PC-3 (cell line): ENCODE measurements around the gene PPWD1. TPM values are rescaled to one million over a fixed set of nuclear protein-coding genes. Genes with fewer than 3 reads are reported as not detected.

Source experiments
- ATAC-seq: fragments of 200-7000 bp; cut with Tn5 transposase; 2 replicates; pipeline ENCODE4 v1.9.1; 2020; ENCODE audit warnings: mild to moderate bottlenecking, moderate library complexity
- BruUV-seq: library from RNA; stranded (reverse); fragments of 400-500 nt; replicated peaks from 2 replicates; lab custom pipeline; 2021; lab: Mats Ljungman, UMichigan
- CTCF ChIA-PET: fragments of 300-600 bp; sonication (Branson Sonifier 250); formaldehyde crosslinking; loops from one replicate; lab custom pipeline; 2022; ENCODE audit warnings: antibody characterized with exemption; lab: Charles Lee
- POLR2A ChIA-PET: fragments of 300-600 bp; sonication (Branson Sonifier 250); formaldehyde crosslinking; loops from one replicate; lab custom pipeline; 2022; ENCODE audit warnings: antibody characterized with exemption; ENCODE audit not compliant: unreplicated experiment; lab: Charles Lee
- DNase-seq: peaks from one replicate; pipeline ENCODE4 v3.0.0-alpha.2; 2015
- H2AFZ ChIP-seq: fragments of 300-600 bp; sonication (generic); 2 replicates; pipeline ENCODE4 v1.6.0; 2016; ENCODE audit warnings: antibody characterized with exemption, low read length
- H3F3A ChIP-seq: fragments of 300-600 bp; sonication (generic); one replicate; pipeline ENCODE4 v1.6.0; 2017; ENCODE audit warnings: antibody characterized with exemption, low read length, control low read depth, mild to moderate bottlenecking; ENCODE audit not compliant: unreplicated experiment
- H3K27ac ChIP-seq: fragments of 300-600 bp; sonication (generic); 2 replicates; pipeline ENCODE4 v1.5.1; 2016; ENCODE audit warnings: mild to moderate bottlenecking, low read length
- H3K27me3 ChIP-seq: fragments of 300-600 bp; sonication (generic); 2 replicates; pipeline ENCODE4 v1.6.1; 2016; ENCODE audit warnings: low read length, mixed read lengths
- H3K36me3 ChIP-seq: fragments of 300-600 bp; sonication (generic); 2 replicates; pipeline ENCODE4 v1.6.1; 2016; ENCODE audit warnings: low read depth, mixed run types, low read length, mixed read lengths
- H3K4me1 ChIP-seq: fragments of 300-600 bp; sonication (generic); 2 replicates; pipeline ENCODE4 v1.5.1; 2016; ENCODE audit warnings: low read length; ENCODE audit not compliant: insufficient read depth
- H3K4me2 ChIP-seq: fragments of 300-600 bp; sonication (generic); 2 replicates; pipeline ENCODE4 v1.6.0; 2016; ENCODE audit warnings: low read length
- H3K4me3 ChIP-seq: fragments of 300-600 bp; sonication (generic); 2 replicates; pipeline ENCODE4 v1.5.1; 2016; ENCODE audit warnings: mild to moderate bottlenecking, low read length, mixed read lengths
- H3K79me2 ChIP-seq: fragments of 300-600 bp; sonication (generic); 2 replicates; pipeline ENCODE4 v1.6.1; 2017; ENCODE audit warnings: low read length, mixed read lengths
- H3K9ac ChIP-seq: fragments of 300-600 bp; sonication (generic); 2 replicates; pipeline ENCODE4 v1.6.0; 2016; ENCODE audit warnings: mild to moderate bottlenecking, low read length
- H3K9me2 ChIP-seq: fragments of 300-600 bp; sonication (generic); replicated peaks from 2 replicates; pipeline ENCODE4 v1.6.1; 2016; ENCODE audit warnings: mixed run types, low read length, mixed read lengths
- H3K9me3 ChIP-seq: fragments of 300-600 bp; sonication (generic); 2 replicates; pipeline ENCODE4 v1.6.1; 2016; ENCODE audit warnings: low read length, mixed read lengths
- H4K20me1 ChIP-seq: fragments of 300-600 bp; sonication (generic); 2 replicates; pipeline ENCODE4 v1.6.1; 2016; ENCODE audit warnings: low read length, mixed read lengths
- EZH2 ChIP-seq: fragments of 300-600 bp; sonication (generic); IDR thresholded peaks from one replicate; pipeline ENCODE4 v1.6.1; 2017; ENCODE audit warnings: antibody characterized with exemption, mild to moderate bottlenecking, low read length; ENCODE audit not compliant: unreplicated experiment
- EZH2phosphoT487 ChIP-seq: fragments of 300-600 bp; sonication (generic); IDR thresholded peaks from 2 replicates; pipeline ENCODE4 v1.6.1; 2018; ENCODE audit warnings: mild to moderate bottlenecking, antibody characterized with exemption, low read length, borderline replicate concordance
- intact Hi-C: fragments of 100-400 bp; cut with micrococcal nuclease; formaldehyde crosslinking; loops from 2 replicates; pipeline ENCODE4 v1.9.0; 2023
- total RNA-seq: library from RNA; depleted of rRNA; stranded (reverse); fragments of >200 nt; gene quantifications from 2 replicates; pipeline ENCODE4 v1.2.3, GENCODE V29; 2014
- TF ChIP-seq, protein P1 (sequence below): fragments of 300-600 bp; sonication (generic); conservative IDR thresholded peaks from 2 replicates; pipeline ENCODE4 v1.5.1; 2017; ENCODE audit warnings: antibody characterized with exemption, low read depth, mild to moderate bottlenecking, low read length

PPWD1 gene
- total RNA-seq, 1 experiment from 2014 or later = 14.8 TPM

GRCh38 chr5:65553941-65554340, 9.2 kb upstream of the PPWD1 start:
- H3K4me2 ChIP-seq = no peak overlapping the region
- ChIA-PET POLR2A (no interaction called here), CTCF (no interaction called here)
- ATAC-seq = no peak
- no peaks in the 10 kb centered on the region for H3K9me2 ChIP-seq
- intact Hi-C loops = no loop called here
- no peak for DNase-seq
- no peak overlapping the region for H3K4me3 ChIP-seq
- BruUV-seq = no TSS peak
- no peaks in the 10 kb centered on the region for H3K4me1 ChIP-seq
- no peak overlapping the region for H3K27ac ChIP-seq
- no peak overlapping the region for H3K9ac ChIP-seq
- TF ChIP-seq, protein P1, sequence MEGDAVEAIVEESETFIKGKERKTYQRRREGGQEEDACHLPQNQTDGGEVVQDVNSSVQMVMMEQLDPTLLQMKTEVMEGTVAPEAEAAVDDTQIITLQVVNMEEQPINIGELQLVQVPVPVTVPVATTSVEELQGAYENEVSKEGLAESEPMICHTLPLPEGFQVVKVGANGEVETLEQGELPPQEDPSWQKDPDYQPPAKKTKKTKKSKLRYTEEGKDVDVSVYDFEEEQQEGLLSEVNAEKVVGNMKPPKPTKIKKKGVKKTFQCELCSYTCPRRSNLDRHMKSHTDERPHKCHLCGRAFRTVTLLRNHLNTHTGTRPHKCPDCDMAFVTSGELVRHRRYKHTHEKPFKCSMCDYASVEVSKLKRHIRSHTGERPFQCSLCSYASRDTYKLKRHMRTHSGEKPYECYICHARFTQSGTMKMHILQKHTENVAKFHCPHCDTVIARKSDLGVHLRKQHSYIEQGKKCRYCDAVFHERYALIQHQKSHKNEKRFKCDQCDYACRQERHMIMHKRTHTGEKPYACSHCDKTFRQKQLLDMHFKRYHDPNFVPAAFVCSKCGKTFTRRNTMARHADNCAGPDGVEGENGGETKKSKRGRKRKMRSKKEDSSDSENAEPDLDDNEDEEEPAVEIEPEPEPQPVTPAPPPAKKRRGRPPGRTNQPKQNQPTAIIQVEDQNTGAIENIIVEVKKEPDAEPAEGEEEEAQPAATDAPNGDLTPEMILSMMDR = no peak
- TF ChIP-seq EZH2phosphoT487 (no peak), EZH2 (no peak)
- no peaks in the 10 kb centered on the region for H3K79me2 ChIP-seq
- H4K20me1 ChIP-seq = no peaks in the 10 kb centered on the region
- no peaks in the 10 kb centered on the region for H3F3A ChIP-seq
- no peaks in the 10 kb centered on the region for H3K9me3 ChIP-seq
- no peaks in the 10 kb centered on the region for H3K27me3 ChIP-seq
- H2AFZ ChIP-seq = no peak overlapping the region
- H3K36me3 ChIP-seq = no peaks in the 10 kb centered on the region

GRCh38 chr5:65555287-65555686, 7.8 kb upstream of the PPWD1 start:
- Histone ChIP-seq H3K36me3 (no peaks in the 10 kb centered on the region), H3K27ac (no peak overlapping the region), H3K4me2 (no peak overlapping the region), H3K9me3 (no peaks in the 10 kb centered on the region), H3K9me2 (no peaks in the 10 kb centered on the region), H3K79me2 (no peaks in the 10 kb centered on the region), H3F3A (no peaks in the 10 kb centered on the region), H2AFZ (no peak overlapping the region), H4K20me1 (no peaks in the 10 kb centered on the region), H3K9ac (no peak overlapping the region), H3K27me3 (no peaks in the 10 kb centered on the region), H3K4me3 (no peak overlapping the region), H3K4me1 (no peaks in the 10 kb centered on the region)
- CTCF ChIA-PET = no interaction called here
- no TSS peak for BruUV-seq
- POLR2A ChIA-PET = no interaction called here
- ATAC-seq (no peak), DNase-seq (no peak)
- TF ChIP-seq EZH2phosphoT487 (no peak), EZH2 (no peak)
- TF ChIP-seq, protein P1 = no peak
- intact Hi-C loops = no loop called here

DNA sequence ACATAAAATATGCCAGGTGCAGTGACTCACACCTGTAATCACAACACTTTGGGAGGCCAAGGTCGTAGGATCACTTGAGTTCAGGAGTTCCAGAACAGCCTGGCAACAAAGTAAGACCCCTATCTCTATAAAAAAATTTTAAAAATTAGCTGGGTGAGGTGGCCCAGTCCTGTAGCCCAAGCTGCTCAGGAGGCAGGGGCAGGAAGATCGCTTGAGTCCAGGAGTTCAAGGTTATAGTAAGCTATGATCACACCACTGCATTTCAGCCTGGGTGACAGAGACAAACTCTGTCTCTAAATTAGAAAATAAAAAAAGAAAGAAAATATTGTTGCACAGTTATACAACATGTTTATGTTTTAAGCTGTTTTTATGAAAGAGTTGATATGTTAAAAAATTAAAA, 6.9 kb upstream of the PPWD1 start:
- ChIA-PET POLR2A (no interaction called here), CTCF (no interaction called here)
- H3K27ac ChIP-seq = no peak overlapping the region
- H3K4me3 ChIP-seq = no peak overlapping the region
- no peak overlapping the region for H2AFZ ChIP-seq
- no peaks in the 10 kb centered on the region for H3K9me2 ChIP-seq
- H3K4me2 ChIP-seq = no peak overlapping the region
- no peaks in the 10 kb centered on the region for H3K4me1 ChIP-seq
- TF ChIP-seq, protein P1 = no peak
- TF ChIP-seq EZH2phosphoT487 (no peak), EZH2 (no peak)
- no peak for DNase-seq
- no peaks in the 10 kb centered on the region for H4K20me1 ChIP-seq
- no peak for ATAC-seq
- H3K36me3 ChIP-seq = no peaks in the 10 kb centered on the region
- no TSS peak for BruUV-seq
- intact Hi-C loops = no loop called here
- no peaks in the 10 kb centered on the region for H3K27me3 ChIP-seq
- peaks cover 2% of the 10 kb centered on the region; the same call in 1 of the 2 replicates for H3K79me2 ChIP-seq
- no peak overlapping the region for H3K9ac ChIP-seq
- H3K9me3 ChIP-seq = no peaks in the 10 kb centered on the region
- no peaks in the 10 kb centered on the region for H3F3A ChIP-seq
